HG03342 (cell line): ENCODE data around the gene SYMPK.

Source experiments
- ATAC-seq: cut with Tn5 transposase; IDR thresholded peaks from one replicate; pipeline ENCODE4 v1.9.1; 2021; ENCODE audit warnings: mild to moderate bottlenecking, moderate library complexity; ENCODE audit not compliant: unreplicated experiment

The SYMPK gene

GRCh38 chr19:45826934-45827333 is 36.0 kb downstream of the SYMPK start:
- ATAC-seq = no peak

GRCh38 chr19:45825917-45826893 is 36.7 kb downstream of the SYMPK start:
- no peak for ATAC-seq

- no peak for ATAC-seq
Observed at GRCh38 chr19:45825263-45825605, 37.7 kb downstream of the SYMPK start.

- ATAC-seq = no peak
Observed at GRCh38 chr19:45824531-45825262, 38.2 kb downstream of the SYMPK start.

GRCh38 chr19:45824041-45824471 is 38.9 kb downstream of the SYMPK start:
- no peak for ATAC-seq

- no peak for ATAC-seq
Observed at GRCh38 chr19:45823182-45823581, 39.8 kb downstream of the SYMPK start.

GRCh38 chr19:45822716-45823115 is 40.2 kb downstream of the SYMPK start:
- no peak for ATAC-seq

GRCh38 chr19:45821570-45821969 is 41.4 kb downstream of the SYMPK start:
- ATAC-seq = no peak

GRCh38 chr19:45821103-45821521 is 41.8 kb downstream of the SYMPK start:
- no peak for ATAC-seq

GRCh38 chr19:45820413-45821102 is 42.4 kb downstream of the SYMPK start:
- ATAC-seq = no peak

GRCh38 chr19:45819769-45820168 is 43.2 kb downstream of the SYMPK start:
- ATAC-seq = no peak

GRCh38 chr19:45817725-45818301 is 45.1 kb downstream of the SYMPK start:
- ATAC-seq = peak; percentile 9

- peak; percentile 75 for ATAC-seq
Observed at GRCh38 chr19:45817010-45817724, 45.8 kb downstream of the SYMPK start.

- no peak for ATAC-seq
Observed at GRCh38 chr19:45816236-45817009, 46.5 kb downstream of the SYMPK start.

- ATAC-seq = no peak
Observed at GRCh38 chr19:45815481-45816216, 47.3 kb downstream of the SYMPK start.

- ATAC-seq = no peak
Observed at GRCh38 chr19:45814851-45815480, 48.0 kb downstream of the SYMPK start, which contains the start of gene RSPH6A. Gene RSPH6A, minus strand, starts transcription at chr19:45815308. Its CDS starts 132 bp downstream, at chr19:45815176.

- no peak for ATAC-seq
Observed at GRCh38 chr19:45814166-45814780, 48.7 kb downstream of the SYMPK start.

GRCh38 chr19:45812297-45812696 is 50.6 kb downstream of the SYMPK start:
- ATAC-seq = no peak
